Measurements from ENCODE around the gene NECAB3.

- no peak for TF ChIP-seq CTCF (IDR thresholded peaks at IDR 0.05; ENCODE audit: low read depth, low read length, poor library complexity, severe bottlenecking)
- no peak for TF ChIP-seq EZH2phosphoT487 (IDR thresholded peaks at IDR 0.05; ENCODE audit: borderline replicate concordance, low read length)
Observed at GRCh38 chr20:33707668-33708067, 33.4 kb upstream of the NECAB3 start.

All from DOHH2 (cell line).